Measurements from ENCODE around the gene EEF1A2.

EEF1A2 gene

DNA sequence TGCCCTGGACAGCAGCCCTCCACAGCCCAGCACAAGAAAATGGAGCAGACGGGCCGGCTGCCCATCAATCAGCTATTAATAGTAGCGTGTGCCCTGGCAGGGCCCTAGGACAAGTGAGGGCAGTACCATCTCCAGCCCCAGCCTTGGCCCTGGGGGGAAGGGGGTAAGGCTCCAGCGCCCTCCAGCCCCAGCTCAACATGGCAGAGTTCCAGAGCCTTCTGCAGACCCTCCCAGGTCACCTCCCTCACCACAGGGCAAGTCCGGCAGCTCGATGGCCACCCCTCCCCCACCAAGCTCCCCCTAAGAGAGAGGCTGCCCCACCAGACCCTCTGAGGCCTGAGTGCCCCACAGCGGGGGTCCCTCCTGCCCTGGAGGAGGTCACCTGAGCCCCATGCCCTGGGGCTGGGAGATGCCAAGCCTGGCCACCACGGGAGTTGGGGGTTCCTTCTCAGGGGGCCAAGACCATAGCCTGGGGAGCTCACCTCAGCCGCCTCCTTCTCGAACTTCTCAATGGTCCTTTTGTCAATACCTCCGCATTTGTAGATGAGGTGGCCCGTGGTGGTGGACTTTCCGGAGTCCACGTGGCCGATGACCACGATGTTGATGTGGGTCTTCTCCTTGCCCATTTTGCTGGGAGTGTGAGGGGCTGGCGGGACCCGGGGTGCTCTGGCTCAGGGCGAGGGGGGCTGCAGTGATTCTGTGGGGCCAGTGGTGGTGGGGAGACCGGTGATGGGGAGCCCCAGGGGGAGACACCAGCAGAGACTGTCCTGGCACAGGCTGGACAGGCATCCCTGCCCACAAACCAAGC is 1.5 kb downstream of the EEF1A2 start:
- DNase-seq (ENCODE audit: extremely low read depth, low read depth): no peak
- TF ChIP-seq, protein P1, sequence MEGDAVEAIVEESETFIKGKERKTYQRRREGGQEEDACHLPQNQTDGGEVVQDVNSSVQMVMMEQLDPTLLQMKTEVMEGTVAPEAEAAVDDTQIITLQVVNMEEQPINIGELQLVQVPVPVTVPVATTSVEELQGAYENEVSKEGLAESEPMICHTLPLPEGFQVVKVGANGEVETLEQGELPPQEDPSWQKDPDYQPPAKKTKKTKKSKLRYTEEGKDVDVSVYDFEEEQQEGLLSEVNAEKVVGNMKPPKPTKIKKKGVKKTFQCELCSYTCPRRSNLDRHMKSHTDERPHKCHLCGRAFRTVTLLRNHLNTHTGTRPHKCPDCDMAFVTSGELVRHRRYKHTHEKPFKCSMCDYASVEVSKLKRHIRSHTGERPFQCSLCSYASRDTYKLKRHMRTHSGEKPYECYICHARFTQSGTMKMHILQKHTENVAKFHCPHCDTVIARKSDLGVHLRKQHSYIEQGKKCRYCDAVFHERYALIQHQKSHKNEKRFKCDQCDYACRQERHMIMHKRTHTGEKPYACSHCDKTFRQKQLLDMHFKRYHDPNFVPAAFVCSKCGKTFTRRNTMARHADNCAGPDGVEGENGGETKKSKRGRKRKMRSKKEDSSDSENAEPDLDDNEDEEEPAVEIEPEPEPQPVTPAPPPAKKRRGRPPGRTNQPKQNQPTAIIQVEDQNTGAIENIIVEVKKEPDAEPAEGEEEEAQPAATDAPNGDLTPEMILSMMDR (IDR thresholded peaks at IDR 0.05; ENCODE audit: low read depth, low read length): no peak

DNA sequence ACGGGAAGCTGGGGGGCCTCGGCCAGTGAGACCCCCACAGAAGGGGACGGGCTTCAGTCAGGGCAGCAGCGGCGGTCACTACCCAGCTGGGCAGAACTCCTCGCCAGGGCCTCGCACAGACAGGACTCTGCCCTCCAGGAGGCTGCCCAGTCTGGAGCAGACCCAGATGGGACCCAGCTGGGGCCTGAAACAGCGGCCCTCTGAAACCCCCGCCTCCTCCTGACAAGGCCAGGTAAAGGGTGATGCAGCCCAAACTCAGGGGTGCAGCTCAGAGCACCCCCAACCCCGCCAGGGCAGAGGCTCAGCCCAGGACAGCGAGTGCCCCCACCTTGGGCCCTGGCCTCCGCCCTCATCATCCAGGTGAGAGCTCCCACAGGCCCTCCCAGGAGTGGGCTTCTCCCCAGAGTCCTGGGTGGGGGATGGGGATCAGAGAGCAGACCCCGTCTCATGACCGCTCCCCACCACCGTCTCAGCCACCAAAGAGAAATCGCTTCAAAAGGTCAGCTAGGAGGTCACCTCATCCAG is 2.2 kb downstream of the EEF1A2 start:
- TF ChIP-seq, protein P1 (IDR thresholded peaks at IDR 0.05; ENCODE audit: low read depth, low read length): no peak
- DNase-seq (ENCODE audit: extremely low read depth, low read depth): no peak

DNA sequence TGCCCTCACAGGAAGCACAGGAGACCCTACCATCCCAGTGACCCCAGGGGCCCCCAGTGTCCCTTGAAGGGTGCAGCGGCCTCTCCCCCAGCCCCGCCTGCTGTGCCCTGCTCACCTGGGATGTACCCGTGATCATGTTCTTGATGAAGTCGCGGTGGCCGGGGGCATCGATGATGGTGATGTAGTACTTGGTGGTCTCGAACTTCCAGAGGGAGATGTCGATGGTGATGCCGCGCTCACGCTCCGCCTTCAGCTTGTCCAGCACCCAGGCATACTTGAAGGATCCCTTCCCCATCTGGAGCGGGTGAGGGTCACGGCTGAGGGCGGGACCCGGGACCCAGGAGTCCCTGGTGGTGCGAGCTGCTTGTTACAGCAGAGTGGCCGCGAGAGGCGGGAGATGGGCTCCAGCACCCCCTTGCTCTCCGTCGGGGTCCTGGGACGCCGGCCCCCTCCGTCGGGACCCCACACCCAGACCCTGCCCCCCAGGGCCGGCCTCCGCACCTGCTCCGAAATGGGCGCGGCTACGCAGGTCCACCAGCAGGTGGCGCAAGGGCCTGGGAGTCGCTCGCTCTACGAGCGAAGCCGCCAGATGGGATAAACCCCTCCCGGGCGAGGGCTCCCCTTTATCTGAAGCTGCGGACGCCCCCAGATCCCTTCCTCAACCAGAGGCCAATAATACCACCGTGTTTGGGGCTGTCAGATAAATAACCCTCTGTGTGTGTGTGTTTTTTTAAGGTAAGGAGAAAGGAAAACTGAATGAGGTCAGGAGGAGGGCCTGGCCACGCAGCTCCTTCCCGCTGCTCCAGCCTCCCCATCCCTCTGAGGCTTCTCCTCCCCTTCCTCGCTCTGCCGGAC is 2.9 kb downstream of the EEF1A2 start:
- TF ChIP-seq, protein P1 (IDR thresholded peaks at IDR 0.05; ENCODE audit: low read depth, low read length): peak; percentile 94
- no peak for DNase-seq (ENCODE audit: extremely low read depth, low read depth)

DNA sequence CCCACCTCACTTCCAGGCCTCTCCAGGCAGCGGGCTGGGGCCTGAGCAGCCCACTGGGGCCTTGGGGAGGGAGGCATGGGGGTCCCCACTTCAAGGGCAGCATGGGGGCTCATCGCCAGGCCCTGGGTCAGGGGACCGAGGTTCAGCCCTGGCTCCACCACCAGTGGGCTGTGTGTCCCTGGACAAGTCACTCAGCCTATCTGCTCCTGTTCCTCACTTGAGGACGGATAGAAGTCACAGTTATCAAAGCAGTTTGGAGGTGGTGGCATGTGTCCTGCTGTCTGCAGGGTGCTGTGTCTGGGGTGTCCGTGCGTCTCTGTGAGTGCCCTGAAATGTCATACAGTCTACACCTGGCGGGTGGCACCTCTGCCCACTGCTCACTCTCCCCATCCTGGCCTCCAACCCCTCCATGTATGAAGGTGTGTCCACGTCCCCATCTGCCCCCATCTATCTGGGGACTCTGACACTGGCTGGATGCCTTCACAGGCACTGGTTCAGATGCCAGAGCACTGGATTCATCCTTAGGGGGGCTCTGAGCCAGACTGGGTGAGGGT is 3.6 kb downstream of the EEF1A2 start:
- DNase-seq (ENCODE audit: extremely low read depth, low read depth): no peak
- TF ChIP-seq, protein P1 (IDR thresholded peaks at IDR 0.05; ENCODE audit: low read depth, low read length): no peak

DNA sequence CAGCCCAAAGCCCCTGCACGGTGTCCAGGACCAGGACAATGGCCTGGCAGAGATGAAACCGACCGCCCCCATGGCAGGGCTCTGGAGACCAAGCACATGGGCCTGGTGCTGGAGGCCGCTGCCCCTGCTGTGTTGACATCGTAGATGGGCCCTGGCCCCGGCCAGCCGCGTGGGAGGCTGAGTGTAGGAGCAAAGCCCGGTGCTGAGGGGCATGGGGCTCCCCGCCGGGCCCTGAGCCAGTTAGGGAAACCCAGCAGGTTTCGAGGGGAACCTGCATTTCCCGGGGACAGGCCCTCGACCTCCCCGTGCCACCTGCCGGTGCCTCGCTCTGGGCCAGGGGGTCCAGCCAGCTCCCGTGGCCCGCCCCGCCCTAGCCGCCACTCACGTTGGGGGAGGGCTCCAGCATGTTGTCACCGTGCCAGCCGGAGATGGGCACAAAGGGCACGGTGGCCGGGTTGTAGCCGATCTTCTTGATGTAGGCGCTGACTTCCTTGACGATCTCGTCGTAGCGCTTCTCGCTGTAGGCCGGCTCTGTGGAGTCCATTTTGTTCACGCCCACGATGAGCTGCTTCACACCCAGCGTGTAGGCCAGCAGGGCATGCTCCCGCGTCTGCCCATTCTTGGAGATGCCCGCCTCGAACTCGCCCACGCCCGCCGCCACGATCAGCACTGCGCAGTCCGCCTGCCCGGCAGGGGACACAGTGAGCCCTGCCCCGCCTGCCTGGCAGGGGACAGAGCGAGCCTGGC is 4.3 kb downstream of the EEF1A2 start:
- TF ChIP-seq, protein P1 (IDR thresholded peaks at IDR 0.05; ENCODE audit: low read depth, low read length): no peak
- no peak for DNase-seq (ENCODE audit: extremely low read depth, low read depth)

DNA sequence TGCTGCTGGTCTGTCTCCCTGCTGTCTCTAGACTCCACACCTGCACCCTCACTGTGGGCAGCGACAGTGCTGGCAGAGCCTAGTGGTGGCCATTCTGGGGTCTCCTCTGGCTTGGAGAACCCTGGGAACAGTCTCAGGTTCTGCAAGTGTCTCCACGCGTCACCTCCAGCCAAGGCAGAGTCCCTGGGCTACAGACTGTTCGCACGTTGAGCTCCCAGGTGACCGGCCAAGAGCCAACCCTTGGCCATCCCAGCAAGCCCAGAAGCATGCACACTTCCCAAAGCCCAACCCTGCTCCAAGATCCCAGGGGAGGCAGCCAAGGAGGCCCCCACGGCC is 4.8 kb downstream of the EEF1A2 start:
- TF ChIP-seq, protein P1 (IDR thresholded peaks at IDR 0.05; ENCODE audit: low read depth, low read length): no peak
- no peak for DNase-seq (ENCODE audit: extremely low read depth, low read depth)
